OCI-LY3 (cell line): ENCODE measurements around the gene PRKAR1B.

Experiments used
- EZH2phosphoT487 ChIP-seq: fragments of 200-600 bp; shearing (Covaris generic); IDR thresholded peaks from 2 replicates; pipeline ENCODE4 v1.6.1; 2018; ENCODE audit warnings: antibody characterized with exemption, mixed run types, low read depth
- TF ChIP-seq, protein P1 (sequence below): fragments of 200-600, 300-600 bp; sonication (generic); IDR thresholded peaks from 2 replicates; pipeline ENCODE4 v1.5.1; 2014; ENCODE audit warnings: antibody characterized with exemption, low read length, low read depth

DNA sequence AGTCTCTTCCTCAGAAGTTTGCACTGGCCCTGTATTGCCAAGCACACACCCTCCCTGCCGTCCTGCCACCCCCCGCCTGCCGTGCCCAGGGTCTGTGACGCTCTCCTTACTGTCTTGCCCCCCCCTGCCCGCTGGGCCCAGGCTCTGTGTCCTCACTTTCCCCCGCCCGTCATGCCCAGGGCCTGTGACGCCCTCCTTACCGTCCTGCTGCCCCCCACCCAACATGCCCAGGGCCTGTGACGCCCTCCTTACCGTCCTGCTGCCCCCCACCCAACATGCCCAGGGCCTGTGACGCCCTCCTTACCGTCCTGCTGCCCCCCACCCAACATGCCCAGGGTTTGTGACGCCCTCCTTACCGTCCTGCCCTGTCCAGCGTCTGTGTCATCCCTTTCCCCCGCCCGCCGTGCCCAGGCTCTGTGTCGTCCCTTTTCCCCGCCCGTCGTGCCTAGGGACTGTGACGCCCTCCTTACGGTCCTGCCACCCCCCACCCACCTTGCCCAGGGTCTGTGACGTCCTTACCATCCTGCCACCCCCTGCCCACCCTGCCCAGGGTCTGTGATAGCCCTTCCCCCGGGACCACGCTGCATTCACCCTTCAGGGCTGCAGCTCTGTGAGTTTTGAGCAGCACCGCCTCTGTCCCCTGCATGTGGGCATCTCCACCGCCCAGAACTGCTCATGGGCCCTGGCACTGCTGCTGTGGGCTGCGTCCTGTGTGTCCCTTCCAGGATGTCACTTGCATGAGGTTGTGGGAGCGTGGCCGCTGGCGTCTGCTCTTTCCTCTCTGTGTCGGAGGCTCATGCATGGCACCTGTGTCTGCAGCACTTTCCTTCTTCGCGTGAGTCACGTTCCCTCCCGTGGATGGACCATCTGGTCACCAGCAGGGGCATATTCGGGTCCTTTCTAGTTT is 19.3 kb upstream of the PRKAR1B start:
- TF ChIP-seq, protein P1, sequence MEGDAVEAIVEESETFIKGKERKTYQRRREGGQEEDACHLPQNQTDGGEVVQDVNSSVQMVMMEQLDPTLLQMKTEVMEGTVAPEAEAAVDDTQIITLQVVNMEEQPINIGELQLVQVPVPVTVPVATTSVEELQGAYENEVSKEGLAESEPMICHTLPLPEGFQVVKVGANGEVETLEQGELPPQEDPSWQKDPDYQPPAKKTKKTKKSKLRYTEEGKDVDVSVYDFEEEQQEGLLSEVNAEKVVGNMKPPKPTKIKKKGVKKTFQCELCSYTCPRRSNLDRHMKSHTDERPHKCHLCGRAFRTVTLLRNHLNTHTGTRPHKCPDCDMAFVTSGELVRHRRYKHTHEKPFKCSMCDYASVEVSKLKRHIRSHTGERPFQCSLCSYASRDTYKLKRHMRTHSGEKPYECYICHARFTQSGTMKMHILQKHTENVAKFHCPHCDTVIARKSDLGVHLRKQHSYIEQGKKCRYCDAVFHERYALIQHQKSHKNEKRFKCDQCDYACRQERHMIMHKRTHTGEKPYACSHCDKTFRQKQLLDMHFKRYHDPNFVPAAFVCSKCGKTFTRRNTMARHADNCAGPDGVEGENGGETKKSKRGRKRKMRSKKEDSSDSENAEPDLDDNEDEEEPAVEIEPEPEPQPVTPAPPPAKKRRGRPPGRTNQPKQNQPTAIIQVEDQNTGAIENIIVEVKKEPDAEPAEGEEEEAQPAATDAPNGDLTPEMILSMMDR, result no peak
- no peak for TF ChIP-seq EZH2phosphoT487
